ENCODE data around the gene LRP2.
"Not testable (repeated sequence)": the region's sequence is repeated elsewhere in the genome, so short reads cannot be mapped to it uniquely, and the experiment has no call there.

The LRP2 gene

DNA sequence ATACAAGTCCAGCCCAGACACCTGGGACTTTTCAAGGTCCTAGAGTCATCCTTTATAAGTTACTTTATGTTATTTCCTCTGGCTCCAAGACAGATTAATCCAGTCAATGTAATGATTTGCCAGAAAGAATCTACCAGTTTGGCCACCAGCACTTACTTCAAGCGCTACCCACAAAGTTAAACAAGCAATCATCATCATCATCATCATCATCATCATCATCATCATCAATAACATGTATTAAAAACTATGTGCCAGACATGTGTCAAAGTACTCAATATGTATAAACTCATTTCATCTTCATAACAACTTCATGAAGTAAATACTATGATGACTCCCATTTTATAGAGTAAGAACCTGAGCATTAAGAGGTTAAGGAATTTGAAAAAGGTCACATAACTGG lies 64.3 kb downstream of the LRP2 start:
- DNase-seq = no peak

DNA sequence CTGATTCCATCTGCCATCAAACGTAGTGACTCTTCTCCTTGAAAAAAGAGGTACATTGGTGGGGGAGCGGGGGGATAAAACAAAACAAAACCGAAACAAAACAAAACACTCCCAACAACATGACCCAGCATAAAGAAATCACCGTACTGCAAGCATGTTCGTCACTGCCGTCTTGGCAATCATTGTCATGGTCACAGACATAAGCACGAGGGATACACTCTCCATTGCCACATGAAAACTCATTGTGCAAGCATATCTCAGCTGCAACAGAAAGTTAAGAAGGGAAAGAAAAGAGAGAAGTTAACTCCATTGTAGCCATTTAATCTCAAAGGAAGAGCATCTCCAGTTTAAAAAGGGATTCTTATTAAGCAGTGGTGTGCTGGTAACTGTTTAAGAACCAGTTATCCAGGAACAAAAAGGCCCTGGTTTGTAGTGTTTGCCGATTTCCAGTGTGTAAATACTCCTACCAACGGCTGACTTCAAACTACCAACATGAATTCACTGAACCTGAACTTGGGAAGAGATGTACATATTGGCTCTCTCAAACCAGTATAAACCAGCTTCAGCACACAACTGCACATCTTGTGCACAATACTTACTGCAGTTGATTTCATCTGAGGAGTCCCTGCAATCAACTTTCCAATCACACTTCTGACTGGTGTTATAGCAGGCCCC lies 68.2 kb downstream of the LRP2 start:
- no peak for DNase-seq

DNA sequence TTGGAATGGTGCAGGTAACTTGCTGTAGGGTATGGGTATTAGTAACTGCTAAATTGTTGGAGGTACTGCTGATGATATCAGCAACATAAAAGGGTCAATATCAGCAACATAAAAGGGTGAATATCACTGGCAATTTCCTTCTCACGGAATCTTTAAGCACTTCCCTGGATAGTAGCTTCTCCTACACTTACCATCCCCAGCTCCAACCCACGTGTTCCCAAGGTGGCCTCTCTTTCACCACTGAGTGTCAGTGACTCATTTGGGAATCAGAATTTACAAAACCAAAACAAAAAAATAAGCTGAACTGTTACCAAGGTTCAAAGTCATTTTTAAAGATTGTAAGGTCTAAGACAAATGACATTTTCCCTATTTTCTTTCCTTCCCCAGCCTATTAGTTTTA lies 70.8 kb downstream of the LRP2 start:
- no peak for DNase-seq

DNA sequence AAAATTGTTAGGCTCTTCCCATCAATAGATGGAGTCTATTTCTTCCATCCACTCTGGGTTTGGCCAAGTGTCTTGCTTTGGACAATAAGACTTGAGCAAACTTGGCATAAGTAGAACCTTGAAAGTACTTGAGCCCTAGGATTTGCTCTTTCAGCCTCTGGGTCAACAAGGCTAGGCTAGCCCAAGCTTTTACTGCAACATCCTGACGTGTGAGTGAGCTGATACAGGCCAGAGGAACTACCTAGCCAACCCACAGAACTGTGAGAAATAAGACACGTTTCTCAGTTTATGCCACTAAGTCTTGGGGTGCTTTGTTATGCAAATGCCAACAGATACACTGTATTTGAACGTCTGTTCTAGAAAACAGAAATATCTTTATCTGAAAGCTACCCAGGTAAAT lies 71.9 kb downstream of the LRP2 start:
- no peak for DNase-seq

DNA sequence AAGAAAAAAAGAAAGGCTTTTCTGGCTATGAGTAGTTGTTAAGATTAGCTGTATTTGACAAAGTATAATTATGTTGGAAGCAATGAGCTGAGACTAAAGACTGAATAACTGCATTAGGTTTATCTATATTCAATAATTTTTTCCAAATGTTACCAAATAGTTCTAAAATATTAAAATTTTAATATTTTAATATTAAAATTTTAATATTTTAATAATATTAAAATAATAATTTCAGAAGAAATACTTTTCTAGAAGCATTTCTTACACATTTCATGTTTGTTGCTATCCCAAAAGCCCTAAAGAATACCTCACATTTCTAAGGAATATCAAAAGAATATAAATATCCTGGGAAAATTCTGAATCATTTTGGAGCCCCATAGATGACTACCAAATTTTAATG lies 74.7 kb downstream of the LRP2 start:
- DNase-seq = no peak

DNA sequence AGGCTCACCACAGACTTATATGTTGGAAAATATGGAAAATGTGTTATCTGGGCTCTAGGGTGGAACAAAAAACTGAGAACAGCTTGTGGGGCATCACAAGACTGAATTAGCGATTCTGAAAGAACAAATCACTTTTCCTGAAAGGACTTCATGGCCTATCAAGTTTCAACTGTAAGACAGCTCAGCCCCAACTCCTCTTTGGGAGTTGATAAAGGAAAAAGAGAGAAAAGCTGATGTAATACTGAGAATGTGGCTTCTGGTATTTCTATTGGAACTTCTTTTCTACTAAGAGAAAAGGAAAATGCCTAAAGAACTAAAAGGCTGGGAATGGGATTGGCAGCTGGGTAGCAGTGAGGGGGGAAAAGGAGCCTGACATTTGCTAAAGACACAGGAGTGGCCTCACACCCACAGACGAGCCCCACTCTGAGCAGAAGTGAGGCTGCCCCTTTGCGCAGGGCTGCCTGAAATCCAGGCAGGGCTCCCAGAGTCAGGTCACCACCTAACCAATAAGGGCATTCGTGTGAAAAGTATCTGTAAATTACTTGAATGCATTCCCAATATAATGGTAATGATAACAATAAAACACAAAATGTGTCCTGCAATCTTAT lies 75.6 kb downstream of the LRP2 start:
- no peak for DNase-seq

DNA sequence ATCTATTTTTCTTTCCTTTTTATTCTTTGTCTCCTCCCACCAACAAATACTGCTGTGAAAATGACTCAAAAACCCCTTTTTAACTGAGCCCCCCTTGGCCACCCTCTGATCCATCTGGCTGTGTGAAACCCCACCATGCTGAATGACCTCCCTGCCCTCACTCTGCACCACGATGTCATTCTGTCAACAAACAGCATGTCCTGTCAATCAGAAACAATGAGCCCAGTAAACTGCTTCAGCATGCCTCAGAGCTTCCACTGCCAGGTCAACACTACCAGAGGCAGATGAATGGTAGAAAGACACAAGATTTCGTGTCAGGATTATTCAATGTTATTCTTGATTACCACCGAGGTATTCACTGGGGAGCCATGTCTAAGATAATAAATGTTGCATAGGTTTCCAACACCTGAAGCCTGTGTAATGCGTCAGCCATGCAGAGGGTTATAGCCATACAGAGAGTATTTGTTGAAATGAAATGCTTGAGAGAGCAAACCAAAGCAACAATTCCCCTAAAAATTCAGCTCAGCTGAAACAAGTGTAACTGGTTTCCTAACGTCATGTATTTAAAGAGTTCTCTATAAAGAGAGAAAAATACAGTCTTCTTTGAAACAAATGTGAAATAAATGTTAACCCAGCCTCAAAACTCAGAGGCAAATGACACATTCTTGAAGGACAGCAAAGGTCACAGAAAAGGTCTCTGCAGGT lies 76.7 kb downstream of the LRP2 start:
- no peak for DNase-seq

DNA sequence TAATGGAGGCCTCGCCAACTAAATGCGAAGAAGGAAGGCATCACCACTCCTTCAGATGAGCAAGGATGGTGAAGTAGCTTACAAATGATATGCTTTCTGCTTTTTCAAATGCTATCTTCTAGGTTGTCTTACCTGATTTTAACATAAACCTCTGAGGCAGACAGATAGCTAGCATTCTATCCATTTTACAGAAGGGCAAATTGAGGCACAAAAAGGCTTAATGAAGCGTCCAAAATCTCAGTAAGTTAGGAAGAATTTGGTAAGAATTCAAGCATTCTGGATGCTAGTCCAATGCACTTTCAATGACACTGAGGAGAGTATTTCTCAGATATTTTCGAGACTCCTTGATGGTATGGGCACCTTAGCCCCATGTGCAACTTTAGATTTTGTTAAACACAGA lies 81.8 kb downstream of the LRP2 start:
- no peak for DNase-seq

DNA sequence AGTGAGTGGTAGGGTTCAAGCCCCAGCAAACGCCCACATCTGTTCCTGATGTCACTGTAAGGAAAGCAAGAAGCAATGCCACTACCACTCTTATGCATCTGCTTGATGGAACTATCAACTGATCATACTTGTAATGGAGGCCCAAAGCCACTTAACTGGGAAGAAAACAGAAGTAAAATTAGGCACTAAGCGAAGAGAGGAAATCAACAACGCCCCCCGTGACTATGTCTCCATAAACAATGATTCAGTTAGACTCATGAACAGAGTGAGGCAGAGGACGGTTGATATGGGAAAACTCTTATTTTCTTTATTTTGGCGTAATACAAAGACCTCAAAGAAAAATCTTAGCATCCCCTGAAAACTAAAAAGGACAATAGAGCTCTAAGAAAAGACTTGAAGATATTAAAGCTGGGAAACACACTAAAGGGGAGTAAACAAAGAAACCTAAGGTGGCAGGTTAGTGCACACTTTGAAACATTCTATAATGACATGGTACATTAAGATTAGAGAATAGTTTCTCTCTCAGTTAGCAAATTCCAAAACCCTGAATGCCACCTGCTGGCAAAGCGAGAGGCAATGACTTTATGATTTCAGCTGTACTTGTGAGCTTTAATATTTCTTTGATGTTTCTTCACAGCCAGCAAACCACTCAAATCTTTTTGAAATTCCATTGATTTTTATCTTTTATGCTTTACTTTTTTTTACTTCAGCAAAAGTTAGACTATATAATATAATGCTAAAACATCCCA lies 86.5 kb downstream of the LRP2 start:
- no peak for DNase-seq

DNA sequence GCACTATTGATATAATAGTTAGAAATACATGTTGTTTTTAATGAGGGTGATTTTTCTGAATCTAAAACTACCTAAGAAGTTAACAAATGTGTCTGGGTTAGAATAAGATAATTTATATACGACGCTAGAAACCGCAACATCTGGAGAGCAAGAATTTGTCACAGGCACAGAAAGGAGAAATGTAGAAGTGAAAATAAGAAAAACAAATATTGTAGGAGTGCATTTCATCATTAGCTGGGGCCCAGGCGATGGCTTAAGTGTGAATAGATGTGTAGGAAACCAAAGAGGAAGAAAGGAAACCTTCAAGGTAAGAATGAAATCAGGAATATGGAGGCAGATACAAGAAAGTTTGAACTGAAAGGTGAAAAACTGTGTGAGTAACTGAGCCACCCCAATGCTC lies 90.3 kb downstream of the LRP2 start:
- no peak for DNase-seq

DNA sequence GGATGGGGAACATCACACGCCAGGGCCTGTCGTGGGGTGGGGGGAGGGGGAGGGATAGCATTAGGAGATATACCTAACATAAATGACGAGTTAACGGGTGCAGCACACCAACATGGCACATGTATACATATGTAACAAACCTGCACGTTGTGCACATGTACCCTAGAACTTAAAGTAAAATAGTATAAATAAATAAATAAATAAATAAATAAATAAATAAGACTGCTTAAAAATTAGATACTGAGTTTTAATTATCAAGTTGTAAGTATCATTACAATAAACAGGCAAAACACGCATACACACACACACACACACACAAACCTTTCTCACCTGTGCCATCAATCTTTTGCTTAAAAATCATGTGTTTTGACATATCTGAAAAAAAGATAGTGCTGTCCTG lies 91.8 kb downstream of the LRP2 start:
- DNase-seq = not testable (repeated sequence)

DNA sequence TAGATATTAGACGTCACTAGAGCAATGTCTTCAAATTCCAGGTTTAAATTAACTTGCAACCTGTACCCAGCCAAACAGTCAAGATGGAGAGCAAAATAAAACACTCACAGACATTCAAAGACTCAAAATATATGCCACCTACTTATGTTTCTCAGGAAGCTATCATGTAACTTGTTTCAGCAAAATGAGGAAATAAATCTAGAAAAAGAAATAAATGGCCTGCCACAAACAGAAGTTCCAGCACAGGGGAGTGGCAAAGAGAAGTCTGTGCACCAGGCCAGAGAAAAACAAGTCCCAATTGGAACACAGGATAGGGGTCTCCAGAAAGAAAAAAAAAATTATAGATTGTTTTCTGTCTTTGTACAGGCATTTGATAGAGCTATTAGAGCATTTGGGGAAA lies 96.7 kb downstream of the LRP2 start:
- DNase-seq = no peak

DNA sequence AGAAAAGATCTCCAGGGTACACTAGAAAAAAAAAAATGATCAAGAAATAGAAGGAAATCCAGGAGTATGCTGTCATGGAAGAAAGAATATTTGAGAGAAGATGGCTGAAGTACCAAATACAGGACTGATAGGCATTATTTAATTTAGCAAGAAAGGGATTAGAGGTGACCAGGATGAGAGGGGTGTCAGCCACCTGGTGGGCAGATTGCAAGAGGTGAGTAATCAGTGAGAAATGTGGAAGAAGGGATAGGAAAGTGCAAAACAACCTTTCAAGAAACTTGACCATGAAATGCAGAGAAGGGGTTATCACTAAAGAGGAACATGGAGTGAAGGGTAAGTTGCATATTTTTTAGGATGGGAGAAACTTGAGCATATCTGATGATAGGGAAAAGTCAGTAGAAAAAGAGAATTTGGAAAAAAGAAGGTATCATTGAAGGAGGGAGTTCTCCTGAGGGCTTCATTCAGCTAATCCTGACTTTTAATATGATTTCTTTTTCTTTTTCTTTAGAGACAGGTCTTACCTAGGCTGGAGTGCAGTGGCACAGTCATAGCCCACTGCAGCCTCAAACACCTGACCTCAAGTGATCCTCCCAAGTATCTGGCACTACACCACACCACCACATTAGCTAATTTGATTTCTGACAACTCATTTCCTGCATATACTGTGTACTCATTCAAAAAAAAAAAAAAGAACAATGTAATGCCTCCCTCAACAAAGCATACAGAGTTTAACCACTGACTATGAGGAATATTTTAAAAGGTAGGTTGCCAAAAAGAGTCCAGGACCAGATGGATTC lies 101.3 kb downstream of the LRP2 start:
- no peak for DNase-seq

DNA sequence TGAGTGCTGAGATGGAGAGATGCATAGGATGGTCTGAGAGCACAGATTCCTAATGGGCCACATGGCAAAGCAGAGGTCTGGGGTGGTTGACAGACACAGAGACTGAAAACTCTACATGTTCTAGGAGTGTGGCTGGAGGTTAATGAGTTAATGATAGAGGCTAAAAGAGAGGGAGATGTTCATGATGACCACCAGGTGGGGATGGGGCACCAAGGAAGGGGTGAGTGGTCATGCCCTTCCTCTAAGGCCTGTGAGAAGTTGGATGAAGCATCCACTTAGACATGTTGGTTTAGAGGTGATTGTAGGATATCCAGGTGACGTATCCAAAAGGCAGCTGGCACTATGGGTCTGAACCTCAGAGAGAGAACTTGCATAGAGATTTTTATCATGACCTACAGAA lies 102.1 kb downstream of the LRP2 start:
- no peak for DNase-seq

DNA sequence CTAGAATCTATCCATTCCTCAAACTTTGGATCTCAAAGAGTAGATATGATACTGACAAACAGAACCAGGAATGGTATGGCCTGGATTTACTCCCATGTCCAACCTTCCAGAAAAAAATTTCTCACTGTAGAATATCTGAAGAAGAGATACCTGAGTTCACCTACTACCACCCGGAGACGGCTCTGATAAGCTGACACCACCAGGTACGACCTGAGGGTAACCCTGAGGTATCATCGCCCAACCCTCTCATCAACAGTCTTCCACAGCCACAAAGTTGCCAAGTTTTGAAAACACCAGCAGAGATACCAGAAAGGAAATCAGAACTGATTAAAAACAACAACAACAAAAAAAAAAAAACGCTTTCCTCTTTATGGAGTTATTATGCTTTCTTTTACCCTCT lies 102.9 kb downstream of the LRP2 start:
- no peak for DNase-seq

DNA sequence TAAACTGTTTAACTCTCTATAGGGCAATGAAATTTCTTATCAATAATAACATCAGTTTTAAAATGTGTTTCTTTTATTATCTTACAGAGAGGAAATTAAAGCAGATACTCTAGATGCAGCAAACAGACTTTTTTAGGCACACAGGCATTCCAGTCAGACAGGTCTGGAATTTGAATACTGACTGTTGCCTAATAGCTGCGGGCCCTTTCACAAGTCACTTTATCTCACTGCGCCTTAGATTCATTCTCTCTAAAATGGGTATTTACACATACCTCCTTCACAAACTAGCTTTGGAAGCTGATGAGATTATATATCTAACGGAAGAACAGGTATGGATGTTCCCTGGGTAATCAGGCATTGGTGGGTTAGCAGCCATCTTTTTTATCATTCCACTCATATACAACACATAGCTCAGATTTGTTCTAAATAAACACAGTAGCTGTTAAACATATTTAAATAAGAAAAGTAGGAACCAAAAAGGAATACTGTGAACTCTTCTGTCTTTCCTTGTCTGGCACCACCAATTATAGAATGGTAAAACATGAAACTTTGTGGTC lies 104.2 kb downstream of the LRP2 start:
- DNase-seq = no peak

DNA sequence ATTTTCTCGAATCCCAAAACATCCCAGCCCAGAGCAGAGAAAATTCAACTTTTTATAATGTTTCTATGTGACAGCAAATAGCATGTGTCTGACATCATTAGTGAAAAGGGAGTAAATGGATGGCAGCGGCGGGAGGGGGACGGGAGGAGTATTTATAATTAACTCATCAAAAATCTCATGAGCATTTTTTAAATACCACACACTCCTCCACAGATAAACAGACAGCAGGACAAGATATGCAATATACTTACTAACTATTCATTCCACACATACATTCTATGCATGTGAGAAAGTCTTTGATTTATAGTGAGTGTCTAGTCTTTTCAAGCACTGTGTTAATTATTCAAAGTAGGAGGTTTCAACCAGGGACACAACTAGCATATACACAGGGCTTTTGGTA lies 107.6 kb downstream of the LRP2 start:
- DNase-seq = no peak

DNA sequence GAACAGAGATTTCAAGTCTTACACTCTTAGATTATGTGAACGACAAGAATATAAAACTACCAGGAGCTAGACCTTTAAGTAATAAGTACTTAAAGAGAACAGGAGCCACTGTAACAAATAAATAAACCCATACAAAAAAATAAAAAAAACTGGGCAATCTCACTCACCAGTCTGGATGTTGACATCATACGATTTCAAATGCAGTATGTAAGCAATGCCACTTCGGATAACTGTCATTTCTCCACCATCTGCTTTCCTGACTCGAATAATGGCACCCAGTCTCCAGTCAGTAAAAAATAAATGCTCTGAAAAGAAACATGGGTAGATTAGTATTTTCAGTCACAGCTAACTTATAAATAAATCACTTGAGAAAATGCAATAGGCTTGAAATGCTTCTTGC lies 115.1 kb downstream of the LRP2 start:
- no peak for DNase-seq

DNA sequence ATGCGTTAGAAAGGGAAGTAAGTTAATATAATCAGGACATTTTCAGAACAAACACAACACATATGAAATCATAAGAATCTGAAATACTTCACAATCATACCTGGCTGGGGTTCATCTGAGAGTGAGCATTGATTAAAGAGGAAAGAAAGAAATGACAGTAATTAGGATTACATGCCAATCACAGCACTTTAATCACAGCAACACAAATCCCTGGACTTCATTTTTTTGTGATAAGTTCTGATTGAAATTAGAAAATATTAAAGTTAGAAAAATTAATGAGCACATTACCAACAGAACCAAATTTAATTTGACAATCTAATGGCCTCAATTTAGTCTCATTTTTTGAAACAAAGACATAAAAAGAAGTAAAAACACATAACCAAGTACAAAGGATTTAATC lies 121.9 kb downstream of the LRP2 start:
- no peak for DNase-seq

DNA sequence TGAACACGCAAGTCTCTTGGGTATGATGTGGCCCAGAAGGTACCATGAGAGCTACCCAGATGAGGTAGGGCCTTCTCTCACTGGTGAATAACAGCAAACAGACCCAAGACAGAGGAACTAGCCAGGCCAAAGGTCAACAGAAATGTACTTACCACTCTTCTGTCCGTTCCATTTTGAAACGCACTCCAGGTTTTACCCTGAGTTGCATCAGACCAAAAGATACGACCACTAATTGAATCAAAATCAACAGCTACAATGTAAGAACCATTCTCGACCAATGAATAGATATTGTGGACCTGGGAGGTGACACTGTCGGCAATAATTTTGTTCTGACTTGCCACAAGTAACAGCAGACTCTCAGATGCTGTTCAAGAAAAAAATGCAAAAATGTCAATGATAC lies 124.4 kb downstream of the LRP2 start:
- no peak for DNase-seq

DNA sequence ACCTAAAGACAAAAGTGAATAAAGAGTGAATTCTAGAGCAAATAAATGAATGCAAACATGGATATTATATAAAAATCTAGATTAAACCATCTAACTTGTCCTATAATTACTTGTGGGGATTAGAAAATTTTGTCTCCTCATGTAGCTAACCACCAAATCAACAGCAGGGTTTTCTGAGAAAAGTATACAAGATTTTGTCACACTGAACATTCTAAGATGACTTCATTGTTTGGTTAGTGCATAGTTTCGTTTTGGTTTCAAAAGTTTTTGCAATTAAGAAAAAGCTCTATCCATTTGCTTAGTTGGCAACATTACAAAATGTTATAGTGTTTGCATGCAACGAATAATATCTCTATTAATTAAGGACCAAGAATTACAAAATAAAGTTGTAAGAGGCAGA lies 125.0 kb downstream of the LRP2 start:
- no peak for DNase-seq

DNA sequence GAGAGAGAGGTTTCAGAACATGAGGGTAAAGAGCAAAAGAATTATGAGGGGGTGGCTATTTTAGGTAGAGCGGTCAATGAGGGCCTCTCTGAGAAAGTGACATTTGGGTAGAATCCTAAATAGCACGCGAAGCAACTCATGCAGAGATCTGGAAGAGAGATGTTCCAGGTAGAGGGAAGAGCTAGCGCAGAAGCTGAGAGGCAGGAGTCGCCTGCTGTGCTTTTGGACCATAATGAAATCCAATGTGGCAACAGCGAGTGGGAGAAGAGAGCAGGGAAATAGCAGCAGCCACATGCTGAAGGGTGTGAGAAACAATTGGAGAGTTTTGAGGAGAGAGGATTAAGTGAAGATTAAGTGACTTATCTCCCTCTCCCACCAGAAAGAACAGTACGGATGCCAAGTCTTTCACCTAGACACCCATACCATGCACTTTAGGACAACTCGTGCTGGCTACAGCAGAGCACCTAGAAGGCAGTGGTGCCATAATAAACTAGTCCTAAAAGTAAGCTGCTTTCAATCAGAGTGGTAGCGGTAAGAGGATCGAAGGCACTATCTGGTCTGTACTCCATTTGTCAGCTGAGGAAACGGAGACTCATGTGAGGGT lies 129.7 kb downstream of the LRP2 start:
- no peak for DNase-seq

Measured in CD4-positive, alpha-beta T cell treated with Interleukin-10 for 1 hour (primary cell).